ENCODE results near the gene ABHD3.

- TF ChIP-seq POLR2AphosphoS5 (IDR thresholded peaks at IDR 0.05), result no peak
- TF ChIP-seq POLR2A (IDR thresholded peaks at IDR 0.05), result no peak
- TF ChIP-seq CTCF (IDR thresholded peaks at IDR 0.05 in 8 of 11, conservative IDR thresholded peaks at IDR 0.05 in 3 of 11), result no peak
Observed at GRCh38 chr18:21680161-21680560, 24.4 kb downstream of the ABHD3 start.

Measured in spleen (tissue), 7 donors.